ENCODE data around the gene ARPC1A.

GRCh38 chr7:99368750-99369389 is 43.2 kb downstream of the ARPC1A start:
- no peak for TF ChIP-seq CTCF (IDR thresholded peaks at IDR 0.05)
- no peak for TF ChIP-seq POLR2A (IDR thresholded peaks at IDR 0.05)
- TF ChIP-seq POLR2AphosphoS5 (IDR thresholded peaks at IDR 0.05), result no peak
